ENCODE data around the gene NECTIN2.
"Not testable (repeated sequence)": the region's sequence is repeated elsewhere in the genome, so short reads cannot be mapped to it uniquely, and the experiment has no call there.

The NECTIN2 gene

DNA sequence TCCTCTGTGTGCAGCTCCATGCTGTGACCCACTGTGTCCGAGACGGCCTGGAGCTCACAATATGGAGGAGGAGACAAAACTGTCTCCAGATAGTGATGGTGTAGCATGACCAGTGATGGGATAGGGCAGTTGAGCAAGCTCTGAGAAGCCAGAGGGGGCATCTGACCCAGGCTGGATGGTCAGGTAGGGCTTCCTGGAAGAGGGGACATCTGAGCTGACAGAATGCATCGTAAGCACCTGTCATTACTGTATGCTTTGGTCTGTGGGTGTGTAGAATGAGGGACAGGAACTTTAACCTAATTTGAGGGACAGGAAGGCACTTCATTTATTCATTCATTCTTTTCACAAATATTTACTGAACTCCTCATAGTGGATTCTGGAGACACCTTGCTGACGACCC is 38.5 kb downstream of the NECTIN2 start:
- no peak for DNase-seq (ENCODE audit: low read depth)

DNA sequence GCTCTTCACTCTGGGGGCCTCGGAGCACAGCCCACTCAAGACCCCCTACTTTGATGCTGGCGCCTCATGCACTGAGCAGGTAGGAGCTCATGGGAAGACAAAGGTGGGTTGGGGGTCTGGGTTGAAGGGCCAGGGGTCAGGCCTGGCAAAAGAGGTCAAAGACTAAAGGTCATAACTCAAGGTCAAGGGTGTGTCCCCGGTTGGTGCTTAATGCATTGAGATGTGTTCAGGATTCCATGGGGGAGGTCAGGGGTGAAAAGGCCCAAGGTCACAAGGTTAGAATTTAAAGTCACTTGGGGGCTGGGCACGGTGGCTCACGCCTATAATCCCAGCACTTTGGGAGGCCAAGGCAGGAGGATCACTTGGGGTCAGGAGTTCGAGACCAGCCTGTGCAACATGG is 40.0 kb downstream of the NECTIN2 start:
- DNase-seq (ENCODE audit: low read depth): no peak

GRCh38 chr19:44887648-44888047 is 41.6 kb downstream of the NECTIN2 start:
- DNase-seq (ENCODE audit: low read depth): no peak

DNA sequence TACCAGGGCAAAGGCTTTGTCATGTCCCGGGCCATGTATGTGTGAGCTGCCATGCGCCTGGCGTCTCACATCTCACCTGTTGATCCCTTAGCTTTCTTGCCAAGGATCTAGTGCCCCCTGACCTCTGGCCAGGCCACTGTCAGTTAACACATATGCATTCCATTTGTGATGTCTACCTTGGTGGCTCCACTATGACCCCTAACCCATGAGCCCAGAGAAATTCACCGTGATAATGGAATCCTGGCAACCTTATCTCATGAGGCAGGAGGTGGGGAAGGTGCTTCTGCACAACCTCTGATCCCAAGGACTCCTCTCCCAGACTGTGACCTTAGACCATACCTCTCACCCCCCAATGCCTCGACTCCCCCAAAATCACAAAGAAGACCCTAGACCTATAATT is 42.2 kb downstream of the NECTIN2 start:
- not testable (repeated sequence) for DNase-seq (ENCODE audit: low read depth)

GRCh38 chr19:44889830-44890365 is 43.8 kb downstream of the NECTIN2 start:
- DNase-seq (ENCODE audit: low read depth): no peak

GRCh38 chr19:44890366-44891015 is 44.4 kb downstream of the NECTIN2 start:
- peak; percentile 100 for DNase-seq (ENCODE audit: low read depth)

DNA sequence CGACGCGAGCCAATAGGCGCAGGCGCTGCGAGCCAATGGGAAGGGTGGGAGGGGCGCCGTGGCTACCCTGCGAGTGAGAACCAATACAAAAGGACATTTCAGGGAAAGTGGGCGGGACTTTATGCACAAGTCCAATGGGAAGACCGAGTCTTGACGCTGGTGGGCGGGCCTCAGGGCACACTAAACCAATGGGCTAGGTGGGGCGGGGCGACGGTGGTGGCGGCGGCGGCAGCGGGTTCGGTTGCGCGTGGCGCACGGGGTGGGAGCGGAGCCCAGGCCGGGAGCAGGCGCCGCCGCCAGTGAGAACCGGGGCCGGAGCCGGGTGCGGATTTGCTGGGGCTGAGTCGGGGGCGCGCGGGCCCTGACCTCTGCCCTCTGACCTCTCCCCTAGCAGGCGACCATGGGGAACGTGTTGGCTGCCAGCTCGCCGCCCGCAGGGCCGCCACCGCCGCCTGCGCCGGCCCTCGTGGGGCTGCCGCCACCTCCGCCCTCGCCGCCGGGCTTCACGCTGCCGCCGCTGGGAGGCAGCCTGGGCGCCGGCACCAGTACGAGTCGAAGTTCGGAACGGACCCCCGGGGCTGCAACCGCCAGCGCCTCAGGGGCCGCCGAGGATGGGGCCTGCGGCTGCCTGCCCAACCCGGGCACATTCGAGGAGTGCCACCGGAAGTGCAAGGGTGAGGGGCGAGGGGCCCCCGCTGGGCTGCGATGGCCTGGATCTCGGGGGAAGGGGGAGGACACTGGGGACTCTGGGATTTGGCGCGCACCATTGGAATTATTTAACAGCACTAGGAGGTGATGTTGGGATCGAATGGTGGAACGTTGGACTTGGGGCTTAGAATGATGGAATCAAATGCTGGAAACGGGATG is 45.2 kb downstream of the NECTIN2 start, which contains the start of gene TOMM40:
Gene TOMM40, plus strand, starts transcription at position 239 of the 867 bp plus-strand sequence. Its CDS starts 162 bp downstream, at position 401.
- DNase-seq (ENCODE audit: low read depth): no peak

DNA sequence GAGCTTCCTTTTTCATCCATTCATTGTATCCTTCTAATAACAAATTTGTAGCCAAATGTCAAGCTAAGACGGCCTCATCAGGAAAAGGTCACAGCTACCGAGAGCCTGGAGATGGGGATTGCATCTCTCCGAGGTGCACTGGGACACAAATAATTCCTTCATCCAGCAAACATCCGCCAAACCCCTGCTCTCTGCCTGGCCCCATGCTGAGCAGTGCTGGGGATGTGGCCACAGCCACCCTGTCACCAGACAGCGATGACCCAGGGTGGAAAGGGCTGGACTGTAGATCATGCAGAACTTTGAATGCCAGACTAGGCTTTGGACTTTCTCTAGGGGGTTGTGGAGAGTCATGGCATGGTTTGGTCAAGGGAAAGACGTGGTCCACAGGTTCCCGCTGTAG is 46.8 kb downstream of the NECTIN2 start:
- DNase-seq (ENCODE audit: low read depth): no peak

GRCh38 chr19:44893332-44894051 is 47.4 kb downstream of the NECTIN2 start:
- no peak for DNase-seq (ENCODE audit: low read depth)

GRCh38 chr19:44894052-44894400 is 47.9 kb downstream of the NECTIN2 start:
- DNase-seq (ENCODE audit: low read depth): no peak

DNA sequence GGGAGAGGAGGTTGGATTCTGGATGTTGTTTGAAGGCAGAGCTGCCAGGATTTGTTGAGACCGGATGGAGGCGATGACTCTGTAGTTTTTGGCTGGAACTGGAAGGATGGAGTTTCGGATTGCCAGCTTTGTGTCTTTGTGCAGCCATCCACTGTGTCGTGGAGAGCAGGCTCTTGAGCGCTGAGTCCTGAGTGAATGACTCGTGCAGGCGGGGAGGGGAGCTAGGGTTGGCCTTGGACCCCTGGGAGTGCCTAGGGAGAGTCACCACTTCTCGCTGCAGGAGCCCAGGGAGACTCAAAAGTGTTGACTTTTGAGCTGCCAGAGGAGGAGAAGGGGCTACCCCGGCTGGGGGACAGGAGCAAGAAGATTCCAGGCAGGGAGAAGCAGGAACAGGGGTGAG is 48.8 kb downstream of the NECTIN2 start:
- no peak for DNase-seq (ENCODE audit: low read depth)

- DNase-seq (ENCODE audit: low read depth): no peak
Measured at GRCh38 chr19:44897835-44898234, 51.7 kb downstream of the NECTIN2 start.

- no peak for DNase-seq (ENCODE audit: low read depth)
Measured at GRCh38 chr19:44900328-44901244, 54.5 kb downstream of the NECTIN2 start.

GRCh38 chr19:44903216-44903601 is 57.1 kb downstream of the NECTIN2 start:
- DNase-seq (ENCODE audit: low read depth): no peak

DNA sequence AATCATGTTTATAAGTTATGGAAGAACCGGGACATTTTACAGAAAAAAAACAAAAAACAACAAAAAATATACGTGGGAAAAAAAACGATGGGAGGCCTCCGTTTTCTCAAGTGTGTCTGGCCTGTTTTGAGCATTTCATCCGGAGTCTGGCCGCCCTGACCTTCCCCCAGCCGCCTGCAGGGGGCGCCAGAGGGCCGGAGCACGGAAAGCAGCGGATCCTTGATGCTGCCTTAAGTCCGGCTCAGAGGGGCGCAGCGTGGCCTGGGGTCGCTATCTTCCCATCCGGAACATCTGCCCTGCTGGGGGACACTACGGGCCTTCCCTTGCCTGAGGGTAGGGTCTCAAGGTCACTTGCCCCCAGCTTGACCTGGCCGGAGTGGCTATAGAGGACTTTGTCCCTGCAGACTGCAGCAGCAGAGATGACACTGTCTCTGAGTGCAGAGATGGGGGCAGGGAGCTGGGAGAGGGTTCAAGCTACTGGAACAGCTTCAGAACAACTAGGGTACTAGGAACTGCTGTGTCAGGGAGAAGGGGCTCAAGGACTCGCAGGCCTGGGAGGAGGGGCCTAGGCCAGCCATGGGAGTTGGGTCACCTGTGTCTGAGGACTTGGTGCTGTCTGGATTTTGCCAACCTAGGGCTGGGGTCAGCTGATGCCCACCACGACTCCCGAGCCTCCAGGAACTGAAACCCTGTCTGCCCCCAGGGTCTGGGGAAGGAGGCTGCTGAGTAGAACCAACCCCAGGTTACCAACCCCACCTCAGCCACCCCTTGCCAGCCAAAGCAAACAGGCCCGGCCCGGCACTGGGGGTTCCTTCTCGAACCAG is 57.7 kb downstream of the NECTIN2 start:
- peak; percentile 20 for DNase-seq (ENCODE audit: low read depth)

DNA sequence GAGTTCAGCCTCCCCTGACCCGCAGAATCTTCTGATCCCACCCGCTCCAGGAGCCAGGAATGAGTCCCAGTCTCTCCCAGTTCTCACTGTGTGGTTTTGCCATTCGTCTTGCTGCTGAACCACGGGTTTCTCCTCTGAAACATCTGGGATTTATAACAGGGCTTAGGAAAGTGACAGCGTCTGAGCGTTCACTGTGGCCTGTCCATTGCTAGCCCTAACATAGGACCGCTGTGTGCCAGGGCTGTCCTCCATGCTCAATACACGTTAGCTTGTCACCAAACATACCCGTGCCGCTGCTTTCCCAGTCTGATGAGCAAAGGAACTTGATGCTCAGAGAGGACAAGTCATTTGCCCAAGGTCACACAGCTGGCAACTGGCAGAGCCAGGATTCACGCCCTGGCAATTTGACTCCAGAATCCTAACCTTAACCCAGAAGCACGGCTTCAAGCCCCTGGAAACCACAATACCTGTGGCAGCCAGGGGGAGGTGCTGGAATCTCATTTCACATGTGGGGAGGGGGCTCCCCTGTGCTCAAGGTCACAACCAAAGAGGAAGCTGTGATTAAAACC is 58.4 kb downstream of the NECTIN2 start:
- DNase-seq (ENCODE audit: low read depth): no peak

- DNase-seq (ENCODE audit: low read depth): no peak
Measured at GRCh38 chr19:44905437-44906160, 59.5 kb downstream of the NECTIN2 start, which contains the start of gene APOE. Gene APOE, plus strand, starts transcription at chr19:44905796. Its CDS starts 829 bp downstream, at chr19:44906625.

DNA sequence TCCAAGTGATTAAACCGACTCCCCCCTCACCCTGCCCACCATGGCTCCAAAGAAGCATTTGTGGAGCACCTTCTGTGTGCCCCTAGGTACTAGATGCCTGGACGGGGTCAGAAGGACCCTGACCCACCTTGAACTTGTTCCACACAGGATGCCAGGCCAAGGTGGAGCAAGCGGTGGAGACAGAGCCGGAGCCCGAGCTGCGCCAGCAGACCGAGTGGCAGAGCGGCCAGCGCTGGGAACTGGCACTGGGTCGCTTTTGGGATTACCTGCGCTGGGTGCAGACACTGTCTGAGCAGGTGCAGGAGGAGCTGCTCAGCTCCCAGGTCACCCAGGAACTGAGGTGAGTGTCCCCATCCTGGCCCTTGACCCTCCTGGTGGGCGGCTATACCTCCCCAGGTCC is 61.5 kb downstream of the NECTIN2 start:
- no peak for DNase-seq (ENCODE audit: low read depth)

- no peak for DNase-seq (ENCODE audit: low read depth)
Measured at GRCh38 chr19:44908074-44908835, 62.2 kb downstream of the NECTIN2 start.
